Measurements from ENCODE around the gene NUP188. TPM values are rescaled to one million over a fixed set of nuclear protein-coding genes. Genes with fewer than 3 reads are reported as not detected.
A peak's percentile ranks its signal among the peaks of the same experiment; 100 is the strongest.

NUP188 gene
- total and polyA plus RNA-seq, 2 donors, result 19.2 to 22.0 TPM

DNA sequence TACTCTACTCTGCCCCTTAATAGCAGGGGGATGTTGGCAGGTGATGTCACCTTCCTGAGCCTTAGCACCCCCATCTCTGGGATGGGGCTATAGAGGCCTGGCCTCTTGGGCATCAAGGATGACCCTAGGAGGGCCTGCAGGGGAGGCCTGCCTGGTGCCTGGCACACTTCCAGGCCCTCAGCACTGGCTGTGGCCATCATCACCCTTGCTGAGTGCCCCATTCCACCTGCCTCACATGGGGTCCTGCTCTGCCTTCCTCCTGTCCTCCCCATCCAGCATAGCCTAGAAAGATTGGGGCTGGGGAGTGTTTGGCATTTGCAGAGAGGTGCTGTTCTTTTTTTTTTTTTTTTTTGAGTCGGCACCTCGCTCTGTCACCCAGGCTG is 44.4 kb upstream of the NUP188 start:
- DNase-seq (ENCODE audit: low read depth in 6 of 9, low spot score in 9 of 9), result peak in 1 of 9 donors; percentile 23
- H3K4me1 ChIP-seq (ENCODE audit: control insufficient read depth in 2 of 2, insufficient read depth in 2 of 2, low read length in 2 of 2), result peaks cover 39 to 65% of the 10 kb centered on the region in 2 donors

DNA sequence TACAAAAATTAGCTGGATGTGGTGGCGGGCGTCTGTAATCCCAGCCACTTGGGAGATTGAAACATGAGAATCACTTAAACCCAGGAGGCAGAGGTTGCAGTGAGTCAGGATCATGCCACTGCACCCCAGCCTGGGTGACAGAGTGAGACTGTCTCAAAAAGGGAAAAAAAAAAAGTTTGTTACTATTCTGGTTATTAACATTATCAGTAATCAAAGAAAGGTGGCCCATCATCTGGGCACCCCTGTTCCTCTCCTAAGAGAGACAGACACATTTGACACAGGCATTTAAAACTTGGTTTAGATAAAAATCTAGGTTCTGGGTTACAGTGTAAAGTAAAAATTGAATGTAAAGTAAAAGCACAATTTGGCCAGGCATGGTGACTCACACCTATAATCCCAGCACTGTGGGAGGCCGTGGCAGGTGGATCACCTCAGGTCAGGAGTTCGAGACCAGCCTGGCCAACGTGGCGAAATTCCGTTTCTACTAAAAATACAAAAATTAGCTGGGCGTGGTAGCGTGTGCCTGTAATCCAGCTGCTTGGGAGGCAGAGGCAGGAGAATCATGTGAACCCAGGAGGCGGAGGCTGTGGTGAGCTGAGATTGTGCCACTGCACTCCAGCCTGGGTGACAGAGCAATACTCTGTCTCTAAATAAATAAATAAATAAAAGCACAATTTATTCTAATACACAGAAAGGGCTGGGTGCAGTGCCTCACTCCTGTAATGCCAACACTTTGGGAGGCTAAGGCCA is 43.5 kb upstream of the NUP188 start:
- 96% methylated on average over 10 of the region's 10 CpGs for WGBS

More for the DNA sequence above, 44.4 kb upstream of the NUP188 start:
- Histone ChIP-seq H3K4me3 (ENCODE audit: low read length in 2 of 2) (no peak overlapping the region), H3K27me3 (ENCODE audit: control insufficient read depth in 2 of 2, insufficient read depth in 1 of 2, low read length in 1 of 2) (no peaks in the 10 kb centered on the region), H3K27ac (ENCODE audit: low read depth in 1 of 2, low read length in 1 of 2) (peak overlapping the region; percentile 97 to 99), H3K36me3 (ENCODE audit: control insufficient read depth in 2 of 2, insufficient read depth in 2 of 2, low read length in 1 of 2) (peaks cover 22 to 24% of the 10 kb centered on the region in 2 donors), H3K9me3 (ENCODE audit: control insufficient read depth in 2 of 2, insufficient read depth in 1 of 2, low read length in 1 of 2) (peaks cover 0 to 2% of the 10 kb centered on the region in 2 donors)
- WGBS, result 97% methylated on average over 2 of the region's 2 CpGs

DNA sequence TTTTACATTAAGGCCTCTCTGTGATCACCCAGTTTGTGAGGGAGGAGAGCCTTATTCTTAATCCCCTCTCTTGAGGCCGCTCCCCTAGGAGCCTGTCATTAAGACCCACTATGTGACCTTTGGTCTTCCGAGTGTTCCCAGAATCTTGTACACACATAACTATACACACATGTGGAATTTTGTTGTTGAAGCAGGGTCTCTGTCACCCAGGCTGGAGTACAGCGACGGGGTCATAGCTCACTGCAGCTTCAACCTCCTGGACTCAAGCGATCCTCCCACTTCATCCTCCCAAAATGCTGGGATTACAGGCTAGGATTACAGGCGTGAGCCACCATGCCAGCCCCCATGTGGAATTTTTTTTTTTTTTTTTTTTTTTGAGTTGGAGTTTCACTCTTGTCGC is 41.5 kb upstream of the NUP188 start:
- DNase-seq (ENCODE audit: low read depth in 6 of 9, low spot score in 9 of 9), result no peak
- Histone ChIP-seq H3K4me3 (ENCODE audit: low read length in 2 of 2) (no peak overlapping the region), H3K27ac (ENCODE audit: low read depth in 1 of 2, low read length in 1 of 2) (no peak overlapping the region), H3K4me1 (ENCODE audit: control insufficient read depth in 2 of 2, insufficient read depth in 2 of 2, low read length in 2 of 2) (peaks cover 17 to 45% of the 10 kb centered on the region in 2 donors), H3K9me3 (ENCODE audit: control insufficient read depth in 2 of 2, insufficient read depth in 1 of 2, low read length in 1 of 2) (peaks cover 0 to 2% of the 10 kb centered on the region in 2 donors), H3K27me3 (ENCODE audit: control insufficient read depth in 2 of 2, insufficient read depth in 1 of 2, low read length in 1 of 2) (no peaks in the 10 kb centered on the region), H3K36me3 (ENCODE audit: control insufficient read depth in 2 of 2, insufficient read depth in 2 of 2, low read length in 1 of 2) (peaks cover 38 to 41% of the 10 kb centered on the region in 2 donors)
- WGBS, result 98% methylated on average over 7 of the region's 7 CpGs

More for the DNA sequence above, 43.5 kb upstream of the NUP188 start:
- Histone ChIP-seq H3K36me3 (ENCODE audit: control insufficient read depth in 2 of 2, insufficient read depth in 2 of 2, low read length in 1 of 2) (peaks cover 28 to 31% of the 10 kb centered on the region in 2 donors), H3K27me3 (ENCODE audit: control insufficient read depth in 2 of 2, insufficient read depth in 1 of 2, low read length in 1 of 2) (no peaks in the 10 kb centered on the region), H3K9me3 (ENCODE audit: control insufficient read depth in 2 of 2, insufficient read depth in 1 of 2, low read length in 1 of 2) (peaks cover 0 to 2% of the 10 kb centered on the region in 2 donors), H3K27ac (ENCODE audit: low read depth in 1 of 2, low read length in 1 of 2) (no peak overlapping the region), H3K4me3 (ENCODE audit: low read length in 2 of 2) (no peak overlapping the region), H3K4me1 (ENCODE audit: control insufficient read depth in 2 of 2, insufficient read depth in 2 of 2, low read length in 2 of 2) (peaks cover 30 to 55% of the 10 kb centered on the region in 2 donors)
- DNase-seq (ENCODE audit: low read depth in 6 of 9, low spot score in 9 of 9), result no peak

DNA sequence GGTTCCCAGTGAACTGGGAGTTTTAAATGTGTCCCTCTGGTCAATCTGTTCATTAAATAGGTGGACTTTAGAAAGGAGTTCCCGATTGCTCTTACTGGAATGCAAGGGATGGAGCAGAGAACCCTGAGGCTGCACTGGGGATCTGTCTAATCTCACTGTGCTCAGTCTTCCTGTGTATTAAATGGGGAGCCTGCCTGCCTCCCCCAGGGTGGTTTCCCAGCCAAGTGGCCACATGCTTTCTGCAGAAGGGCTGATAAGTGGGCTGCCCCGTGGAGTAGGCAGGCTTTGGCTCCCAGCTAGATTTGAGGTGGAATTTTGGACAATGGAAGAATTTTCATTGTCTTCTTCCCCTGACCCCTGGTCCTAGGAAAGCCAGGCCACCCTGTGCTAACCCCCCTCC is 40.8 kb upstream of the NUP188 start:
- 88% methylated on average over 2 of the region's 2 CpGs for WGBS
- no peak for DNase-seq (ENCODE audit: low read depth in 6 of 9, low spot score in 9 of 9)
- Histone ChIP-seq H3K27me3 (ENCODE audit: control insufficient read depth in 2 of 2, insufficient read depth in 1 of 2, low read length in 1 of 2) (no peaks in the 10 kb centered on the region), H3K4me3 (ENCODE audit: low read length in 2 of 2) (no peak overlapping the region), H3K36me3 (ENCODE audit: control insufficient read depth in 2 of 2, insufficient read depth in 2 of 2, low read length in 1 of 2) (peaks cover 44 to 48% of the 10 kb centered on the region in 2 donors), H3K4me1 (ENCODE audit: control insufficient read depth in 2 of 2, insufficient read depth in 2 of 2, low read length in 2 of 2) (peaks cover 14 to 42% of the 10 kb centered on the region in 2 donors), H3K9me3 (ENCODE audit: control insufficient read depth in 2 of 2, insufficient read depth in 1 of 2, low read length in 1 of 2) (peaks cover 0 to 2% of the 10 kb centered on the region in 2 donors), H3K27ac (ENCODE audit: low read depth in 1 of 2, low read length in 1 of 2) (no peak overlapping the region)

DNA sequence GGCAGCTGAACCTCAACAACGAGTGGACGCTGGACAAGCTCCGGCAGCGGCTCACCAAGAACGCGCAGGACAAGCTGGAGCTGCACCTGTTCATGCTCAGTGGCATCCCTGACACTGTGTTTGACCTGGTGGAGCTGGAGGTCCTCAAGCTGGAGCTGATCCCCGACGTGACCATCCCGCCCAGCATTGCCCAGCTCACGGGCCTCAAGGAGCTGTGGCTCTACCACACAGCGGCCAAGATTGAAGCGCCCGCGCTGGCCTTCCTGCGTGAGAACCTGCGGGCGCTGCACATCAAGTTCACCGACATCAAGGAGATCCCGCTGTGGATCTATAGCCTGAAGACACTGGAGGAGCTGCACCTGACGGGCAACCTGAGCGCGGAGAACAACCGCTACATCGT is 39.1 kb upstream of the NUP188 start:
- 98% methylated on average over 24 of the region's 24 CpGs for WGBS
- Histone ChIP-seq H3K27ac (ENCODE audit: low read depth in 1 of 2, low read length in 1 of 2) (no peak overlapping the region), H3K4me1 (ENCODE audit: control insufficient read depth in 2 of 2, insufficient read depth in 2 of 2, low read length in 2 of 2) (peaks cover 0 to 26% of the 10 kb centered on the region in 2 donors), H3K9me3 (ENCODE audit: control insufficient read depth in 2 of 2, insufficient read depth in 1 of 2, low read length in 1 of 2) (no peaks in the 10 kb centered on the region), H3K4me3 (ENCODE audit: low read length in 2 of 2) (no peak overlapping the region), H3K27me3 (ENCODE audit: control insufficient read depth in 2 of 2, insufficient read depth in 1 of 2, low read length in 1 of 2) (no peaks in the 10 kb centered on the region), H3K36me3 (ENCODE audit: control insufficient read depth in 2 of 2, insufficient read depth in 2 of 2, low read length in 1 of 2) (peaks cover 46 to 57% of the 10 kb centered on the region in 2 donors)
- no peak for DNase-seq (ENCODE audit: low read depth in 6 of 9, low spot score in 9 of 9)

- 95% methylated on average over 4 of the region's 4 CpGs for WGBS
- Histone ChIP-seq H3K4me1 (ENCODE audit: control insufficient read depth in 2 of 2, insufficient read depth in 2 of 2, low read length in 2 of 2) (peaks cover 0 to 14% of the 10 kb centered on the region in 2 donors), H3K9me3 (ENCODE audit: control insufficient read depth in 2 of 2, insufficient read depth in 1 of 2, low read length in 1 of 2) (no peaks in the 10 kb centered on the region), H3K36me3 (ENCODE audit: control insufficient read depth in 2 of 2, insufficient read depth in 2 of 2, low read length in 1 of 2) (peaks cover 56 to 70% of the 10 kb centered on the region in 2 donors), H3K27ac (ENCODE audit: low read depth in 1 of 2, low read length in 1 of 2) (no peak overlapping the region), H3K27me3 (ENCODE audit: control insufficient read depth in 2 of 2, insufficient read depth in 1 of 2, low read length in 1 of 2) (no peaks in the 10 kb centered on the region), H3K4me3 (ENCODE audit: low read length in 2 of 2) (no peak overlapping the region)
- DNase-seq (ENCODE audit: low read depth in 6 of 9, low spot score in 9 of 9), result no peak
These were observed 37.6 kb upstream of the NUP188 start for GRCh38 chr9:128909859-128910258.

DNA sequence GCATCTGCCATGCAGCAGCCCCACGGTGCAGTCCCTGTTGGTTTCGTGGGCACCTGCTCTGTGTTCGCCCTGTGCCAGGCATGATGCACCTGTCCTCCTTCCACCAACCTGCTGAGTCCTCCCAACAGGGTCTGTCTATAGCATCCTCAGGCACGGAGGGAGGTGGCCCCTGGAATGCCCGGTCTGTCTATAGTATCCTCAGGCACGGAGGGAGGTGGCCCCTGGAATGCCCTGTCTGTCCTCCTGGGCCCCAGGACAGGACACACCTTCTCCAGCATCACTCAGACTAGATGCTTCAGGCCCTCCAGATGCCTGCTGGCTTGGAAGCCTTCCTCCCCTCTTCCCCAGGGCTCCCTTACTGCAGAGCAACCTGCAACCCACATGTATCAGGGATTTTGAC is 36.6 kb upstream of the NUP188 start:
- no peak for DNase-seq (ENCODE audit: low read depth in 6 of 9, low spot score in 9 of 9)
- peak overlapping the region in 1 of 2 donors; percentile 26 for H3K27ac ChIP-seq (ENCODE audit: low read depth in 1 of 2, low read length in 1 of 2)
- peaks cover 62 to 74% of the 10 kb centered on the region in 2 donors for H3K36me3 ChIP-seq (ENCODE audit: control insufficient read depth in 2 of 2, insufficient read depth in 2 of 2, low read length in 1 of 2)
- H3K4me3 ChIP-seq (ENCODE audit: low read length in 2 of 2), result no peak overlapping the region
- 91% methylated on average over 6 of the region's 6 CpGs for WGBS
- H3K9me3 ChIP-seq (ENCODE audit: control insufficient read depth in 2 of 2, insufficient read depth in 1 of 2, low read length in 1 of 2), result no peaks in the 10 kb centered on the region
- H3K27me3 ChIP-seq (ENCODE audit: control insufficient read depth in 2 of 2, insufficient read depth in 1 of 2, low read length in 1 of 2), result no peaks in the 10 kb centered on the region
- peaks cover 0 to 14% of the 10 kb centered on the region in 2 donors for H3K4me1 ChIP-seq (ENCODE audit: control insufficient read depth in 2 of 2, insufficient read depth in 2 of 2, low read length in 2 of 2)

DNA sequence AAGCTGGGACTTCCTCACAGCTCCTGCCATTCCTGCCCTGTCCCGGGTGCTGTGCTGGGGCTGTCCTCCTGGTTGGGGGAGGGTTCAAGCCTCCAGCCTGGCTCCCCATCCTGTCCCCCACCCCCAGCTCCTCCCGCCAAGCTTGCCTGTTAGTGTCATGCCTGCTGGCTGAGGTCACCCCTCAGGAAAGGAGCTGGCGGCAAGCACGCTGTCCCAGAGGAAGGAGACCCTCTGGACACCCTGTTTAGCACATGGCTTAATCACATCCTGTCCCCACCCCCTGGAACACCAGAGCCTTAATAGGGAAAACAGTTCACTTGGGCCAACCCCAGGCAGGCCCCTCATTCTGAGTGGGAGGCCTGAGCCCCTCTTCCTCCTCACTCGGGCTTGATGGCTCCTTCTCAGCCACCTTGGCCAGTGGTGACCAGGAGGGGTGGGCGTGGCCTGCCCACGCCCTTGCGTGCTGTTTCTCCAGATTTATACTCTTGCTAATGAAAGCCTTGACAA is 35.9 kb upstream of the NUP188 start:
- peaks cover 0 to 14% of the 10 kb centered on the region in 2 donors for H3K4me1 ChIP-seq (ENCODE audit: control insufficient read depth in 2 of 2, insufficient read depth in 2 of 2, low read length in 2 of 2)
- H3K9me3 ChIP-seq (ENCODE audit: control insufficient read depth in 2 of 2, insufficient read depth in 1 of 2, low read length in 1 of 2), result no peaks in the 10 kb centered on the region
- peaks cover 68 to 80% of the 10 kb centered on the region in 2 donors for H3K36me3 ChIP-seq (ENCODE audit: control insufficient read depth in 2 of 2, insufficient read depth in 2 of 2, low read length in 1 of 2)
- WGBS, result 84% methylated on average over 8 of the region's 8 CpGs
- no peak overlapping the region for H3K27ac ChIP-seq (ENCODE audit: low read depth in 1 of 2, low read length in 1 of 2)
- no peaks in the 10 kb centered on the region for H3K27me3 ChIP-seq (ENCODE audit: control insufficient read depth in 2 of 2, insufficient read depth in 1 of 2, low read length in 1 of 2)
- no peak for DNase-seq (ENCODE audit: low read depth in 6 of 9, low spot score in 9 of 9)
- no peak overlapping the region for H3K4me3 ChIP-seq (ENCODE audit: low read length in 2 of 2)

DNA sequence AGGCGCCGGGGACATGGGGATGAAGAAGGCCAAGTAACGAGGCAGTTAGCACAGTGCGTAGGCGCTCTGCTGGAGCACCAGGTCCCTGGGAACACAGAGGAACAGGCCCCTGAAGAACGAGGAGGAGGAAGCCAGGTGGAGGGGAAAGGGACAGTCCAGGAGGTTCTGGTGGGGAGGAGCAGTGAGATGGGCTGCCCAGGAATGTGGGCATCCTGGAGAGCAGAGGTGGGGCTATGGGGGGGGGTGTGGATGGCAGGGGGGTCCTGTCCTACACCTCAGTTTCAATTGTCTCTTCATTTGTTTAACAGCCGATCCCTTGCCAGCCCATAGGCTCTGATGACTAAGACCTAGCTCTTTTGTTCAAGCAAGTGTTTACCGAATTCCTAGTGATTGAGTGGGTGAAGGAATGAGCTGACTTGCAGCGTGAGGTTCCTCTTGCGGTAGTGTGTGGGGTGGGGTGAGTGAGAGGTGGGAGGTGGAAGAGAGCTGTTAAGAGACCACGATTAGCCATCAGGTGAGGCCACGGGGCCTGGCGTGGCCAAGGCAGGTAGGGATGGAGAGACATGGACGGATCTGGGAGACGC is 35.1 kb upstream of the NUP188 start:
- no peak overlapping the region for H3K27ac ChIP-seq (ENCODE audit: low read depth in 1 of 2, low read length in 1 of 2)
- no peaks in the 10 kb centered on the region for H3K27me3 ChIP-seq (ENCODE audit: control insufficient read depth in 2 of 2, insufficient read depth in 1 of 2, low read length in 1 of 2)
- H3K36me3 ChIP-seq (ENCODE audit: control insufficient read depth in 2 of 2, insufficient read depth in 2 of 2, low read length in 1 of 2), result peaks cover 70 to 80% of the 10 kb centered on the region in 2 donors
- no peak for DNase-seq (ENCODE audit: low read depth in 6 of 9, low spot score in 9 of 9)
- H3K4me1 ChIP-seq (ENCODE audit: control insufficient read depth in 2 of 2, insufficient read depth in 2 of 2, low read length in 2 of 2), result peaks cover 0 to 14% of the 10 kb centered on the region in 2 donors
- H3K4me3 ChIP-seq (ENCODE audit: low read length in 2 of 2), result no peak overlapping the region
- no peaks in the 10 kb centered on the region for H3K9me3 ChIP-seq (ENCODE audit: control insufficient read depth in 2 of 2, insufficient read depth in 1 of 2, low read length in 1 of 2)
- WGBS, result 94% methylated on average over 15 of the region's 15 CpGs

All from thymus (tissue), 11 donors.